ENCODE measurements around the gene SELP.

- TF ChIP-seq CREB1 (IDR thresholded peaks at IDR 0.05; ENCODE audit: low read depth) (no peak), REST (IDR thresholded peaks at IDR 0.05; ENCODE audit: low read depth) (no peak), TAF1 (IDR thresholded peaks at IDR 0.05; ENCODE audit: low read depth) (no peak), RAD21 (IDR thresholded peaks at IDR 0.05; ENCODE audit: low read depth) (no peak), EP300 (IDR thresholded peaks at IDR 0.05; ENCODE audit: borderline replicate concordance) (no peak), ZBTB7A (IDR thresholded peaks at IDR 0.05; ENCODE audit: low read depth) (no peak), CEBPB (IDR thresholded peaks at IDR 0.05) (no peak), EGR1 (IDR thresholded peaks at IDR 0.05) (no peak), YY1 (IDR thresholded peaks at IDR 0.05; ENCODE audit: low read depth) (no peak)
- TF ChIP-seq, protein P1, sequence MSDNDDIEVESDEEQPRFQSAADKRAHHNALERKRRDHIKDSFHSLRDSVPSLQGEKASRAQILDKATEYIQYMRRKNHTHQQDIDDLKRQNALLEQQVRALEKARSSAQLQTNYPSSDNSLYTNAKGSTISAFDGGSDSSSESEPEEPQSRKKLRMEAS (IDR thresholded peaks at IDR 0.05), result no peak
Observed at GRCh38 chr1:169670836-169671235, 40.9 kb upstream of the SELP start.

Measured in Ishikawa (cell line).